HL-60 (cell line): Measurements from ENCODE around the gene LRBA.

ENCODE experiments used
- DNase-seq, 2 experiments: peaks; one replicate each; pipeline ENCODE4 v3.0.0-alpha.2; 2010 to 2020; ENCODE audit warnings: low read depth in 1 of 2, low spot score in 1 of 2
- H3K27ac ChIP-seq: fragments of 250-450 bp; sonication (Bioruptor Pico); replicated peaks from 2 replicates; pipeline ENCODE4 v1.5.1; 2020; ENCODE audit warnings: mild to moderate bottlenecking, moderate library complexity
- H3K27me3 ChIP-seq: fragments of 250-450 bp; sonication (Bioruptor Pico); 2 replicates; pipeline ENCODE4 v1.5.1; 2021; ENCODE audit warnings: mild to moderate bottlenecking, moderate library complexity; ENCODE audit not compliant: insufficient read depth, poor library complexity, severe bottlenecking
- H3K4me3 ChIP-seq: replicated peaks from 2 replicates; pipeline ENCODE4 v1.5.1; 2011; ENCODE audit warnings: mild to moderate bottlenecking, control low read depth, low read length; ENCODE audit not compliant: insufficient read depth
- CTCF ChIP-seq: IDR thresholded peaks from one replicate; pipeline ENCODE4 v1.5.1; 2011; ENCODE audit warnings: low read length, control low read depth, inconsistent platforms; ENCODE audit not compliant: insufficient read depth
- GABPA ChIP-seq: IDR thresholded peaks from 2 replicates; pipeline ENCODE4 v1.6.1; 2012; ENCODE audit warnings: low read depth
- POLR2AphosphoS5 ChIP-seq: IDR thresholded peaks from 2 replicates; pipeline ENCODE4 v1.6.1; 2012; ENCODE audit warnings: low read depth
- REST ChIP-seq: IDR thresholded peaks from 2 replicates; pipeline ENCODE4 v1.6.1; 2012; ENCODE audit warnings: low read depth; ENCODE audit not compliant: insufficient replicate concordance
- SPI1 ChIP-seq: IDR thresholded peaks from 2 replicates; pipeline ENCODE4 v1.6.1; 2012; ENCODE audit warnings: low read depth, mild to moderate bottlenecking, borderline replicate concordance

The LRBA gene

GRCh38 chr4:150656891-150657290 lies 358.2 kb downstream of the LRBA start:
- peak in 1 of 2 experiments; percentile 4 for DNase-seq
- H3K27ac ChIP-seq: no peak overlapping the region
- no peak overlapping the region for H3K4me3 ChIP-seq
- no peaks in the 10 kb centered on the region for H3K27me3 ChIP-seq
- TF ChIP-seq REST (no peak), POLR2AphosphoS5 (no peak), GABPA (no peak), SPI1 (peak; percentile 50; the same call in 1 of the 2 replicates), CTCF (no peak)

- no peak for TF ChIP-seq SPI1
- TF ChIP-seq GABPA: no peak
- no peak for TF ChIP-seq POLR2AphosphoS5
- no peak for TF ChIP-seq REST
- no peak for TF ChIP-seq CTCF
- no peak for DNase-seq
- Histone ChIP-seq H3K27ac (no peak overlapping the region), H3K27me3 (no peaks in the 10 kb centered on the region), H3K4me3 (no peak overlapping the region)
Observed at GRCh38 chr4:150650751-150651150, 364.3 kb downstream of the LRBA start.

GRCh38 chr4:150648123-150648522 lies 367.0 kb downstream of the LRBA start:
- no peak for DNase-seq
- no peaks in the 10 kb centered on the region for H3K27me3 ChIP-seq
- TF ChIP-seq POLR2AphosphoS5: no peak
- TF ChIP-seq GABPA: no peak
- TF ChIP-seq SPI1: no peak
- TF ChIP-seq CTCF: no peak
- TF ChIP-seq REST: no peak
- H3K27ac ChIP-seq: no peak overlapping the region
- no peak overlapping the region for H3K4me3 ChIP-seq
